Coronary artery (tissue), 2 donors: ENCODE data around the gene CFAP57.
"Not testable (repeated sequence)": the region's sequence is repeated elsewhere in the genome, so short reads cannot be mapped to it uniquely, and the experiment has no call there.

Source experiments
- DNase-seq: peaks from one replicate; pipeline ENCODE4 v3.0.0-alpha.2; 2017; ENCODE audit warnings: low spot score
- H3K27ac ChIP-seq, 2 donors: fragments of 200-600 bp; sonication (generic); one replicate each; pipeline ENCODE4 v1.5.1; 2016 to 2019
- H3K4me3 ChIP-seq: fragments of 200-600 bp; sonication (generic); 2 replicates; pipeline ENCODE4 v1.5.1; 2016; ENCODE audit warnings: mild to moderate bottlenecking, moderate library complexity
- CTCF ChIP-seq: fragments of 200-600 bp; sonication (generic); IDR thresholded peaks from one replicate; pipeline ENCODE4 v1.5.1; 2019; ENCODE audit warnings: antibody characterized with exemption

CFAP57 gene

GRCh38 chr1:43206600-43207228 is 34.6 kb downstream of the CFAP57 start:
- no peak for DNase-seq
- H3K27ac ChIP-seq, result peak overlapping the region in 1 of 2 donors; percentile 45

GRCh38 chr1:43207229-43207853 is 35.2 kb downstream of the CFAP57 start:
- Histone ChIP-seq H3K27ac (peak overlapping the region in 1 of 2 donors; percentile 45), H3K4me3 (no peak overlapping the region)
- DNase-seq, result no peak

More at GRCh38 chr1:43206600-43207228, 34.6 kb downstream of the CFAP57 start:
- TF ChIP-seq CTCF, result no peak
- no peak overlapping the region for H3K4me3 ChIP-seq

GRCh38 chr1:43208277-43208676 is 36.1 kb downstream of the CFAP57 start:
- not testable (repeated sequence) for H3K4me3 ChIP-seq, DNase-seq, H3K27ac ChIP-seq

More at GRCh38 chr1:43207229-43207853, 35.2 kb downstream of the CFAP57 start:
- no peak for TF ChIP-seq CTCF

- no peak overlapping the region for H3K4me3 ChIP-seq
- no peak for DNase-seq
- no peak for TF ChIP-seq CTCF
- no peak overlapping the region for H3K27ac ChIP-seq
Measured at GRCh38 chr1:43214501-43215444, 42.6 kb downstream of the CFAP57 start.

GRCh38 chr1:43217747-43218146 is 45.6 kb downstream of the CFAP57 start:
- Histone ChIP-seq H3K4me3 (no peak overlapping the region), H3K27ac (no peak overlapping the region)
- no peak for TF ChIP-seq CTCF
- DNase-seq, result no peak

GRCh38 chr1:43220905-43221778 is 49.0 kb downstream of the CFAP57 start:
- H3K4me3 ChIP-seq, result no peak overlapping the region
- no peak for DNase-seq
- no peak for TF ChIP-seq CTCF
- no peak overlapping the region for H3K27ac ChIP-seq
